GM19452 (cell line): Measurements from ENCODE around the gene SAMD14.

Experiments used
- ATAC-seq: cut with Tn5 transposase; IDR thresholded peaks from one replicate; pipeline ENCODE4 v1.9.1; 2021; ENCODE audit not compliant: unreplicated experiment

Gene SAMD14

DNA sequence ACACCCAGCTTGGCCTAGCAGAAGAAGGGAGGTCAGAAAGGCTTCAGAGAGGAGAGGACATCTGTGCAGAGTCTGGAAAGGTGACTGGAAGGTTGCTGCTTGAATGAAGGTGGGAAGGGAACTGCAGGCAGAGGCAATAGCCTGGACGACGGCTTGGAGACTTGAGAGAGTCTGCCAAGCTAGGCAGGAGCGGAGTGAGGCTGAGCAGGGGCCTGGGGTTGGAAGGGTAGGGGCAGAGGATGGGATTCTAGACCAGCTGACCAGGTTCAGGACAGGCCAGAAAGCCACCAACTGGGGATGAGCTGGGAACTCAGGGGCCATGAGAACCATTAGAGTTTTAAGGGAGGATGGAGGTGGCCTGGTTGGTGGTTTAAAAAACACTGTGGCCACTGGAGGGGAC, 35.5 kb upstream of the SAMD14 start:
- no peak for ATAC-seq

DNA sequence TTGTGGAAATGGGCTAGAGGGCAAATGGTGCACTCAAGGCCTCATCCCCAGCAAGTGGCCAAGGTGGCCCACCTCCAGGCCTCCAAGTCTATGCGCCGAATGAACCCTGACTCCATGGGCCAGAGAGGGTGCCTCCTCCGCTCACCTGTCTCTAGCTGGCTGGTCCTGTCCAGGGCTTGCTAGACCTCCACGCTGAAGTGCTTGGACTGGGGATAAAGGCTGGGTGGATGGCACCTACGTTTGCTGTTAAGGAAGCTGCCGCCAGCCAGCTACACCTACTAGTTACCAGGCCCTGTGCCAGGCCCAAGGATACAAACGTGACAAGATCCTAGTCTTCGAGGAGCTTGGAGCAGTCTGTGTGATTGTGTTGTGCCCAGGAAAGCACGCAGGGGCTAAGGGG, 35.1 kb upstream of the SAMD14 start:
- no peak for ATAC-seq

DNA sequence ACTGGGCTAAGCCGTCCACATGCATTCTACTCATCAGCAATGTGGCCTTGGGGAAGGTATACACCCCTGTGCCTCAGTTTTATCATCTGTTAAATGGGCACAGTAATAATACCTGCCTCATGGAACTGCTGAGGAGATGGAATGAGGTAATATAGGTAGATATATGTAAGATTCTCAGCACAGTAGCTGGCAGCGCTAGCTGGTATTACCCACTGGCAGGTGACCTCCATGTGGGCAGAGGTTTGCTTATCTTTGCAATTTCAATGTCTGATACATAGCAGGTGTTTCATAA, 34.7 kb upstream of the SAMD14 start:
- ATAC-seq: no peak

DNA sequence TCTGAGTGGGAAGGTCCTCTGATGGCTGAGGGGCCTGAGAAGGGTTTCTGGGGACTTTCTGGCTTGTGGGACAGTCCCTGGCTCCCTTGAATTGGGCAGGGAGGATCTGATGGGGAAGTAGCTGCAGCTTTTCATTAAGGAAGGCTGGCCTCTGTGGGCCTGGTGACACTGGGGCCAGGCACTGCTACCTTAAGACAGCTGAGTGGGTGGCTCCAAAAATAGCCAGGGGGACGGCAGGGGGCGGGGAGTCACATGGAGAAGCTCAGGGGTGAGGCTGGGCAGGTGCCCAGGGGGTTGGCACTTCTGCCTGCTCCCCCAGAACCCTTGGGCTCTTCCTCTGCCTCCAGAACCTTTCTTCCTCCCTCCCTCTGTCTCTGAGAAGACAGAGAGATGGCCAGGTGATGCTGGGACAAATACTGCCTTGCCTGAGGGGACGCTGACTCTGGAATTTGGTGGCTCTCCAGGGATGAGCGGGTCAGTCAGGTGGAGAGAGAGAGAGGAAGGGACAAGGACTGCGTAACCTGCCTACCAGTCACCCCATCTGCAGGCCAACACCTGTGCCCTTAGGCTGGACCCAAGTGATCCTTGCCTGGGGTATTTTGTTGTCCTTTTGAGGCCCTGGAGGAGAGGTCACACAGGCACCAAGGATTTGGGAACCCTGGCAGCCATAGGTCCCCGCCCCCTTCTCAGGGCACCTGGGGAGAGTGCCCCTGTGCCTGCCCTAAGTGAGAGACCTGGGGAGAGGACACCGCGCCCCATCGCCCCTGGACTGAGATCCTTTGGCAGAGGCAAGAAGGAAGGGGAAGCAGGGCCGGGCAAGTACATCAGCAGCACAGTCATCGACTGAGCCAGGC, 34.1 kb upstream of the SAMD14 start:
- no peak for ATAC-seq

DNA sequence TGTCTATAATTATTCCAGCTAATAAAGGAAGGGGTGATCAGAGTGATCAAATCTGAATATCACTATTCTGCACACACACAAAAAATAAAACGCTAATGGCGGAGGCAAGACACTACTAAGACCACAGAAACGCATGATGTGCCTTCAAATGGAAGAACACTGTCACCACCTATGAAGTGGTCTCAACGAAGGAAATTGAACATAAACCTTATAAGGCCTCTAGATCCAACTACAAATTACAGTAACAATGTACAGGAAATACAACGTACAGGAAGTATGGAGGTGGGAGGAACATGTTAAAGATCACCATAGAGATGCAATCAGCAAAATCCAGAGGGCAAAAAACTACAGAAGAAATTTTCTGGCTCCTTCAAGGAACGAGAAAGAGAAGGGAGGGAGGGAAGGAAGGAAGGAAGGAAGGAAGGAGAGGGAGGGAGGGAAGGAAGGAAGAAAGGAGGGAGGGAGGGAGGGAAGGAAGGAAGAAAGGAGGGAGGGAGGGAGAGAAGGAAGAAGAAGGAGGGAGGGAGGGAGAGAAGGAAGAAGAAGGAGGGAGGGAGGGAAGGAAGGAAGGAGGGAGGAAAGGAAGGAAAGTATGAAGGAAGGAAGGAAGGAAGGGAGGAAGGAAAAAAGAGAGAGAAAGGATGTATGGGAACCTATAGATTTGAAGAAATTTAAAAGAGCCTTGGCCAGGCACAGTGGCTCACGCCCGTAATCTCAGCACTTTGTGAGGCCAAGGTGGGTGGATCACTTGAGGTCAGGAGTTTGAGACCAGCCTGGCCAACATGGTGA, 32.7 kb upstream of the SAMD14 start:
- ATAC-seq: no peak

DNA sequence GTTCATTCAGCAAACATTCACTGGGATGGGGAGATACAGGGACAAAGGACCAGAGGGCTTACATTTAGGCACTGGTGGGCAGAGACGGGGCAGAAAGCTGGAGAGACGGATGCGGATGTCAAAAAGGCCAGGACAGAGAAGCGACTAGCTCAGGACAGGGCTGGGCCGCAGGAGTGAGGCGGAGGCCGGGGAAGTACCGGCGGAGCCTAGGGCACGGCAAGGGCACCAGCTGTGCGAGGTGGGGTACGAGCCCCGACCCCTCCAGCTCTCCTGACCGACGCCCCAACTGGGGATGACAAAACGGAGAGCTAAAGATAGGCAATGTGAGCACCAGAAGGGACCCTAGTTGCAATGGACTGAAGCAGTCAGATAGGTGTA, 31.9 kb upstream of the SAMD14 start:
- ATAC-seq: no peak

DNA sequence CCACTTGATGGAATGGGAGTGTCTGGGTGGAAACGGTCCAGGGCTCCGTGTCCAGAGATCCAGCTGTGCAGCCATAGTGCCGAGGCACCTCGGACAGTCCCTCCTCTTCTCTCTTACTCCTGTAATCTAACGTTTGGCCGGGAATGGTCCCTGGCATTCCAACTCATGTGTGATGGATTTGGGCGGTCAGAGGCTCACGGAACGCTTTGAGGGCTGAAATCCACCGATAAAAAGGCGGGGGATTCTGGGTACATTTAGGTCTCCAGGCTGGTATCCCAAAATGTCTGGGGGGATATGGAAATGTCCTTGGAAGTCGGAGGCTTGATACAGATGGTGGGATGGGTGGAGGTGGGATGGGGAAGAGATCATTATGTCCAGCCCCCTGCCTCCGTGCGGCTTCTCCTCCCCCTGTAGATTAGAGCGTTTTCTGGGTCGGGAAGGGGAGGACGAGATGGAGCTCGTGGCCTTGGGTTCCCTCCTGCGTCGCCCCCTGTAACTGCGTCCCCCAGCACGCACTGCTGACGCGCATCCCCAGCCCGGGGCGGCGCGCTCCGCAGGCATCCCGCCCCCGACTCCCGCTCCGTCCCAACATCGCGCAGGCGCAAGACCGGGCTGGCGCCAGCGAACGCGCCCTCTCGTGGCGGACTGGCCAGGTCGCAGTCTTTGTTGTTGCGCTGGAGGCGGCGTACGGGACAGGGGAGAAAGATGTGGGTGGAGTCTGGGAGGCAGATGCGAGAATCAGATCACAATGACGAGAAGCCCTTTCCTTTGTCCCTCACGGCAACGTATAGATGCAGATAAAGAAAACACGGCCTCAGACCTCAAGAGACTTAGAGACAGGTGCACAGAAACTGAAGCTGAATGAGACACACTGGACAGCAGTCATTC, 31.3 kb upstream of the SAMD14 start:
- peak; percentile 79 for ATAC-seq

DNA sequence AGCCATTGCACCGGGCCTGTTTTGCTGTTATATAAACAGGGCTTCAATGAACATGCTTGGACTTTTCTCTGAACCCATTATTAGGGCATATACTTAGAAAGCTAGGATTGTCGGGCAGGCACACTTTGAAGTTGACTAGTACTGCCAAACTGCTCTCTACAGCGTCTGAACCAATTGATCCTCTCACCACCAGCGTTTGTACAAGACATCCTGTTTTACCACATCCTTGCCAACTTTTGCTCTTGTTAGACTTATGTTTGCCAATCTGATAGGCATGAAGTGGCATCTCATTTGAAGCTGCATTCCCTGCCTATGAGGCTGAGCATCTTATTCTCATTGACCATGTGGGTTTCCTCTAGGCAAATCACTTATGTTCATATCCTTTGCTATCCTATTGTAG, 27.9 kb upstream of the SAMD14 start:
- ATAC-seq: no peak

DNA sequence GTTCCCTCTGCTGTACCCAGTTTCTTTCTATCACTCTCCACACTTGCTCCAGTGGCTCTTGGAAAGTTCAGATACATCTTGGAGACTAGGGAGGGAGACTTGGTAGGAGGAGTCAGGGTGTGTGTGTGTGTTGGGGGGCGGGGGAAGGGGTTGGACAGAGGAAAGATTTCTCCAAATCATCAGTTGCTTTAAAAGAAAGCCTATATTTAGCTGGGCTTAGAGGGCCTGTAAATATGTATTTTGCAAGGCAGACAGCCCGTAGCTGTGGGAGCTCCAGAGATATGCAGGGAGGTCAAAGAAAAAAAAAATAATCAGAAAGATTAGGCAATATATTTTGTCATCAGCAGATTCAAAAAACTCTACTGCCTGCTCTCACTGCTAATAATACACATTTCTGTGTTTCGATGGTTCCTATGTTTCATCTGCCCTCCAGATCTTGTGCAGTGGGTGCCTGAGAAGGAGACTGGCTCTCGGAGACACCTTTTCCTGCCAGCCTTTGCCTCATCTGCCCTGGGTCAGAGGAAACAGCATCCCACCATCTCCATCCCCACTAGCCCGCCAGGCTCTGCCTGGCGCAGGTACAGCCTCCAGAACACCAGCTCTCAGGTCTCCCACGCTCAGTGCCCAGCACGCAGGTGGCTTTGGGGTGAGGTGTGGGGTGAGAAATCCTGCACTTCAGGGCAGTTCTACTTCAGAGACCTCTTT, 25.3 kb upstream of the SAMD14 start:
- no peak for ATAC-seq

DNA sequence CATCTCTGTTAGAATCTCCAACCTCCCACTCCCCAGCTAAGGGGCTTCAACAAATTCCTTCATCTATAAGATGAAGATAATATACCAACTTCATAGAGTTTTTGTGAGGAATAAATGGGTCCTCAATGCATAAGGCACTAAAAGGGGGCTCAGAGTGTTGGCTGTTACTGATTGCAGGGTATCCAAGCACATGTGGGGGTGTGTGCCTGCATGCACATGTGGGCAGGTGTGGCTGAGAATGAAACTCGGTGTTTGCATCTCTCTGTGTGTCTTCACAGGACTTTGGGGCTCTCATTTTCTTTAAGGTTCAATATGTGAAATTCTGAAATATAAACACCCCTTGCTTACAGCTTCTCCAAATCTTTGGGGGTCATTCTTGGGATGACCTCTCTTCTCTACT, 24.6 kb upstream of the SAMD14 start:
- ATAC-seq: no peak

DNA sequence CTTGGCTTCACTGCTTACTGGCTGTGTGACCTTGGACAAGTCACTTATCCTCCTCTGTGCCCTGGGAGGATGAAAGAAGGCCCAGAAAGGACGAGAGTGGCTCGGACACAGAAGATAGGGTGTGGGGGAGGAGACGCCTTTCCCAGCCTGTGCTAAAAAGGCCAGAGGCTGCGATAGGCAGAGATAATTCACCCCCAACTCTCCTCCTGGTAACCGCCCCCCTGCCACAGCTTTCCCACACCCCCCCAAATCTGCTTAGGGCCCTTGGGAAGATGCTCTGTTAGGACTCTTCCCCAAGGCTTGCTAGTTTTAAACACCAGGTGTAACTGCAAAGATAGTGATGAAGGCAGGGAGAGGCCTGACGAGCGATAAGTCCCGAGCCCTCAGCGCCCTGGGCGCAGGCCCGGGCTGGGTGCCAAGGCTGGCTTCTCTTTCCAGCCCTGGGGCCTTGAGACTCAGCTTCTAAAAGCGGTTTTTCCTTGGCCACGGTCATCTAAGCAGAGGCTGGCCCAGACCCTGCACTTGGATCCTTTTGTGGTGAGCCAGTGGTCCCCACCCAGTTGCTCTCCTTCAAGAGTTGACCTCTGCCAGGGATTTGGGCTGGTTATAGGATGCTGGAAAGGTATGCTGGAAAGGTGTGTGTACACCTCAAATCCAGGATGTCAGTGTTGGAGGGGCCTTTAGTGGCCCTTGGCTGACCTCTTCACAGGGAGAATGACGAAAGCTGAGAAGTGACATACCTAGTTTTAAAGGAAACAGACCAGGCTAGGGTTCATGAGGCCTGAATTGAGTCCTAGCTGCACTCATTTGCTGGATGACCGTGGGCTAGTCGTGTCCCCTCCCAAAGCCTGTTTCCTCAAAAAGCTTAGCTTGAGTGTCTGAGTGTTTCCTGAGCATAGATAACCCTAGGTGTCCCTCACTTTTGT, 24.0 kb upstream of the SAMD14 start:
- ATAC-seq: no peak

DNA sequence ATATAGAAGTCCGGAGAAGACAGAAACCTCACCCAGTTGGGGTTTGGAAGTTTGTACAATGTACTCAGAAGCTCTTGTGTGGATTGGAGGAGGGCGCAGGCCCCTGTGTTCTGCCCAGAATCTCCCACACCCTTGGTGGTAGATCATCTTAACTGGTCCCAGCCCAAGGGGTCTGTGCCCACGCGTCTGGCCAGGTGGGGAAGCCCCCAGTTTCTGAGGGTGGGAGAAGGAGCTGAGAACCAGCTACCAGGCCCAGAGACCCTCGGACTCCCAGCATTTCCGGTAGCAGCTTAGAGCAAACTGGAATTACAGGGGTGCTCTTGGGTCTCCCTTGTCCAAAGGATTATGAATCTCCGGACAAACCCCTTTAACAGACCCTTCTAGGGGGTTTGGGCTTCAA, 22.8 kb upstream of the SAMD14 start:
- ATAC-seq: no peak

DNA sequence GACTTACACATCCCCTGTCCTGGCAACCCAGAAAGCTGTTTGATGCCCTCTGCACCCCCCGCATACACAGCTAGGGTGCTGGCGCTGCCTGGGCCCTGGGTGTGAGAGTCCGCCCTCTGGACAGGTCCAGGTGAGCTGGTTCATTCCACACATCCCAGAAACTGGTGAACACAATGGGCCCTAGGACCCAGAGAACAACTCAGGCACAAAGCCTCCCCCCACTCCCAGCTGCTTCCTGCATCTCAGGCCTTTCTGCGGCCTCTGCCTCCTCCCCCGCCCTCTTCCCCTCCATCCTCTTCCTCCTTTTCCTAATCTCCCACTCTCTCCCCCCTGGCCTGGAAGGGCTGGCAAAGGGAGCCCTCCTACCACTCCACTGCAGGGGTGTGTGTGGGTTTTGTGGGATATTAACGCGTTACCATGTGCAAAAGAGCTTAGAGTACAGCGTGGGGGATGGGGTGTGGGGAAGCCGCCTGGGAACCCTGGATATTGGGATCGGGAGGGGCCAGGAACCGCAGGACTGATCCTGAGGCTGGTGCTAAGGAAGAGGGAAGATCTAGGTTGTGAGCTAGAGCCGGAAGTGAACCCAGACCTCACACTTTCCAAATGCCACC, 22.1 kb upstream of the SAMD14 start:
- no peak for ATAC-seq

DNA sequence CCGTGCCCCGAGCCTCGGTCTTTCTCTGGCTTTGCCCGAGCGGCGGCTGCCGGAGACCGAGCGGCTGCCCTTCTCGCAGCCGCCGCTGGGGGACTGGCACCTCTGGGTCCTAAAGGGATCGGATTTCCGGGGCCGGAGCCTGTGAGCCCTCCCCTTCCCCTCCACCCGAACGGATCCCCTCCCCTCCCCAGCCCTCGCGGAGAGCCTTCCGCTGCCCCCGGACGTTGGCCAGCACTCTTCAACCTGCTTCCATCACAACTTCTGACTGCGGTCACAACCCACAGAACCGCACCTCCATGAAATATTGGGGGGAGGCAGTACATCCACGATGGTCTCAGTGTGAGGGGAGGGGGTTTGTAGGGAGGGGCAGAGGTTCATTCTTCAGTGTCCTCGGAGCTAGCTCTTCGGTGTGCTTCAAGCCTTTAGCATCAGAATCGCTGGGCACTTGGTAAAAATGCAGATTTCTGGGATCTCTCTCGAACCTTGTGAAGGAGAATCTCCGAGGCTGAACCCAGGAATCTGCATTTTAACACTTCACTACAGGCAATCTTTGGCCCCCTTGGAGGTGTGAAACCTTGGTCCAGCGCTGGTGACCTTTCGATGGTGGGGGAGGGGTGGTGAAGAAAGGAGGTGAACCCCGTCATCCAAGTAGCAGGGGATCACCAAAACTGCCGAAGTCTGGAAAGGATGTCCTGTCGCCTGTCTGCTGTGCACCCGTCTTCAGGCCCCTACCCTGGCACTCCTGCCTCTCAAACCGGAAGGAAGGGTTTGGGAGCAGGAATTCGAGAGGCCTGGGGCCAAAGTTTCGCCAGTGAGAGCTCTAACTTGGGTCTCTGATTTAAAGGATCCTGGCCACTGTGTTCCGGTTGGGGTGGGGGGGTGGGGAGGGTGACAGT, 21.3 kb upstream of the SAMD14 start:
- peak; percentile 35 for ATAC-seq

DNA sequence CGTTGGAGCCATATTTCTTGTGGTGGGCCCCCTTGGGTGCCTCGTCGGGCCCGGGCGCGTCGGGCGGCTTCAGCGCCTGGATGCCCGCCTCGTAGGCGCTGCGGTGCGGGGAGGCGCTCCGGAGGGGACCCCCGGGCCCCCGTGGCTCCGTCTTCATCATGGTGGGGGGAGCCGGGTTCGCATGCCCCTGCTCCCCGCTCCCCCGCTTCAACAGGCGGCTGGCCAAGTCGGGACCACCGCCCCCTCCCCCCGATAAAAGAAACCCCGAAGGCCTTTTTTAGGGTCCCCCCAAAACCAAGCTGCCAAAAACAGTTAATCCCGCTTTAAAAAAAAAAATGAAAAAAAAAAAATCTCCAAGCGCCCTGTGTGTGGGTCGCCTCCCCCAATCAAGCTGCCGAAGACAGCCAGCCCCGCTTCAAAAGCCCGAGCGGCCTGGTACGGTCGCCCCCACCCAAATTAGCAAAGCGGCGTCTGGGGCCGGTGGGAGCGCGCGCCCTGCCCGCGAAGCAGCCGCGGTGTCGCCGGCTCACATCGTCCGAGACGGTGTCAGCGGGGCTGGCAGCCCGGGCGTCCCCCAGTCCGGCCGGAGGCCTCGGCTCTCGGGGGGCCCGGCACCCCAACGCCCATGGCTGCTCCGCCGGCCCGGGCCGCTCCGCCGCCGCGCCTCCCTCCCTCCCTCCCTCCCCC, 20.5 kb upstream of the SAMD14 start, which contains the start of gene PPP1R9B:
Gene PPP1R9B, minus strand, starts transcription at position 324 of the 687 bp plus-strand sequence. Its CDS starts 164 bp downstream, at position 160.
- ATAC-seq: no peak

DNA sequence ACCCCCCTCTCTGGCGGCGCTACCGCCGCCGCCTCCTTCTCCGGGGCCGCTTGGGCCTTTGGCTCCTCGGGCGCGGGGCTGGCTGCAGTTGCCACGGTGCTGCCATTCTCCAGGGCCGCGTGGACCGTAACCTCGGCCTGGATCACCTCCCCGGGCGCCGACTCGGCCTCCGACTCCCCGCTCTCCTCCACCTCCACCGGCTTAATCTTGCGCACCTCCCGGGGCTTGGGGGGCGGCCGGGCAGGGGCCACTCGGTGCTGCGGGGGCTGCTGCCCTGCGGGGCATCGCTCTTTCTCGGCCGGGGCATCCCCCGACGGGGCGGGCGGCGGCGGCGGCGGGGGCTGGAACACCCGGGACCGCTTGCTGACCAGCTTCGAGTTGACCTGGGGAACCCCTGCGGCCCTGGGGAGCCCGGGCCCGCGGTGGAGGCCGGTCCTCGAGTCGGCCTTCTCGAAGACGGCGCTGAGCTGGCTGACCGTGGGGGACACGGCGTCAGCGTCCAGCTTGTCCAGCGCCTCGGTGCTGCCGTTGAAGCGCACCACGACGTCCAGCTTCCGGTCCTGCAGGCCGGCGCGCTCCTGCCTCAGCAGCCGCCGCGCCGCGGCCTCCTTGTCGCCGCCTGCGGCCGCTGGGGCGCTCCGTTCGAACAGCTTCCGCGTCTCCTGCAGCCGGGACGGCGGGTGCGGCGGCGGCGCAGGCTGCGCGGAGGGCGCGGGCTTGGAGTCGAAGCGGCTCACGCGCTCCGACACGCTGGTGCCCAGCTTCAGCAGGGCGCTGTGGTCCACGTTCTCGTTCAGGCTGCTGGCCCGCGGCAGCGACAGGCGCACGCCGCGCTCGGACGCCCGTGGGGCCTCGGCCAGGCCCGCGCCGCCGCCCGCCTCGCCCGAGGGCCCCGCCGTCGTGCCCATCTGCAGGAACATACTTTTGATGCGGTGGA, 19.7 kb upstream of the SAMD14 start:
- ATAC-seq: no peak

DNA sequence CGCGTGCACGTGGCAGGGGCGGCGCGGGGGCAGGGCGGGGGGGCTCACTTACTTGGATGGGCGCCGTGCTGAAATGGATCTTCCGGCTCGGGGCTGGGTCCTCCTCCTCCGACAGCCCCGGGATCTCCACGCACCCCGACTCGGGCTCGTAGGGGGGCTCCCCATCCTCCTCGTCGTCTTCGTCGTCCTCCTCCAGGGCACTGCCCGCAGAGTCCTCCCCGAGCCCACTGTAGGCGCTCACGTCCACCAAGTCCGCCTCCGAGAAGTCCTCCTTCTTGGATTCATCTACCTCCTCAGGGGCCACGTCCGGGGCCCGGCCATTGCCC, 19.1 kb upstream of the SAMD14 start:
- no peak for ATAC-seq
